Measurements from ENCODE around the gene FAM237B.

- TF ChIP-seq CTCF (IDR thresholded peaks at IDR 0.05) (no peak), EZH2 (IDR thresholded peaks at IDR 0.05; ENCODE audit: borderline replicate concordance, insufficient read depth, low read depth, low read length, poor library complexity, severe bottlenecking) (no peak)
Measured at GRCh38 chr7:90320014-90320413, 1.1 kb downstream of the FAM237B start.
